Measurements from ENCODE around the gene GLRA2. TPM values are rescaled to one million over a fixed set of nuclear protein-coding genes. Genes with fewer than 3 reads are reported as not detected.

Gene GLRA2
- total RNA-seq, 1 donor from 2014 or later: not detected

- no peaks in the 10 kb centered on the region for H4K20me1 ChIP-seq (ENCODE audit: low read depth)
- H3K9me3 ChIP-seq (ENCODE audit: low read depth): no peaks in the 10 kb centered on the region
- peaks cover 5% of the 10 kb centered on the region for H3K9me3 Mint-ChIP-seq
- H3K4me3 ChIP-seq: no peak overlapping the region
- H3K36me3 Mint-ChIP-seq: no peaks in the 10 kb centered on the region
- no peaks in the 10 kb centered on the region for H3K36me3 ChIP-seq
- H3K9ac ChIP-seq: no peak overlapping the region
- no peak overlapping the region for H3K4me3 Mint-ChIP-seq
- no peaks in the 10 kb centered on the region for H3K27me3 ChIP-seq
- DNase-seq (ENCODE audit: low spot score): no peak
- H3K27ac Mint-ChIP-seq: no peak overlapping the region
- no peak overlapping the region for H3K27ac ChIP-seq
- H3K79me2 ChIP-seq (ENCODE audit: low read depth): no peaks in the 10 kb centered on the region
- H2AFZ ChIP-seq (replicated peaks): no peak overlapping the region
- no peaks in the 10 kb centered on the region for H3F3A ChIP-seq (ENCODE audit: low read depth)
- H3K27me3 Mint-ChIP-seq (ENCODE audit: insufficient read depth, low read depth): no peaks in the 10 kb centered on the region
- H3K4me2 ChIP-seq: no peak overlapping the region
- H3K4me1 ChIP-seq: no peaks in the 10 kb centered on the region
- no peaks in the 10 kb centered on the region for H3K4me1 Mint-ChIP-seq
- TF ChIP-seq EZH2 (IDR thresholded peaks at IDR 0.05) (no peak), EZH2phosphoT487 (IDR thresholded peaks at IDR 0.05) (no peak), CTCF (IDR thresholded peaks at IDR 0.05) (no peak)
Measured at GRCh38 chrX:14738643-14739042, 209.3 kb downstream of the GLRA2 start.

GRCh38 chrX:14753441-14753840, 224.1 kb downstream of the GLRA2 start:
- no peaks in the 10 kb centered on the region for H3K4me1 Mint-ChIP-seq
- H3K4me3 ChIP-seq: no peak overlapping the region
- H3K9ac ChIP-seq: no peak overlapping the region
- H3K4me1 ChIP-seq: no peaks in the 10 kb centered on the region
- no peak overlapping the region for H3K27ac Mint-ChIP-seq
- no peak overlapping the region for H3K4me3 Mint-ChIP-seq
- H2AFZ ChIP-seq (replicated peaks): no peak overlapping the region
- no peaks in the 10 kb centered on the region for H3K9me3 ChIP-seq (ENCODE audit: low read depth)
- H3K36me3 Mint-ChIP-seq: peaks cover 3% of the 10 kb centered on the region
- no peaks in the 10 kb centered on the region for H4K20me1 ChIP-seq (ENCODE audit: low read depth)
- no peak overlapping the region for H3K4me2 ChIP-seq
- H3K27ac ChIP-seq: no peak overlapping the region
- no peaks in the 10 kb centered on the region for H3K79me2 ChIP-seq (ENCODE audit: low read depth)
- H3K27me3 ChIP-seq: no peaks in the 10 kb centered on the region
- peak; percentile 11 for DNase-seq (ENCODE audit: low spot score)
- H3K36me3 ChIP-seq: no peaks in the 10 kb centered on the region
- TF ChIP-seq EZH2phosphoT487 (IDR thresholded peaks at IDR 0.05): no peak
- TF ChIP-seq CTCF (IDR thresholded peaks at IDR 0.05): no peak
- no peak for TF ChIP-seq EZH2 (IDR thresholded peaks at IDR 0.05)
- peaks cover 6% of the 10 kb centered on the region for H3K9me3 Mint-ChIP-seq
- H3K27me3 Mint-ChIP-seq (ENCODE audit: insufficient read depth, low read depth): peaks cover 2% of the 10 kb centered on the region
- no peaks in the 10 kb centered on the region for H3F3A ChIP-seq (ENCODE audit: low read depth)

- no peak overlapping the region for H3K27ac ChIP-seq
- peaks cover 2% of the 10 kb centered on the region for H3K27me3 Mint-ChIP-seq (ENCODE audit: insufficient read depth, low read depth)
- H3K79me2 ChIP-seq (ENCODE audit: low read depth): no peaks in the 10 kb centered on the region
- H2AFZ ChIP-seq (replicated peaks): no peak overlapping the region
- peaks cover 7% of the 10 kb centered on the region for H3K36me3 Mint-ChIP-seq
- no peak overlapping the region for H3K4me2 ChIP-seq
- H3K4me1 Mint-ChIP-seq: no peaks in the 10 kb centered on the region
- no peak overlapping the region for H3K4me3 ChIP-seq
- H3K9me3 ChIP-seq (ENCODE audit: low read depth): no peaks in the 10 kb centered on the region
- no peaks in the 10 kb centered on the region for H3K36me3 ChIP-seq
- H3F3A ChIP-seq (ENCODE audit: low read depth): no peaks in the 10 kb centered on the region
- H3K27ac Mint-ChIP-seq: no peak overlapping the region
- H3K4me3 Mint-ChIP-seq: no peak overlapping the region
- no peaks in the 10 kb centered on the region for H3K27me3 ChIP-seq
- H3K9me3 Mint-ChIP-seq: peaks cover 12% of the 10 kb centered on the region
- no peaks in the 10 kb centered on the region for H4K20me1 ChIP-seq (ENCODE audit: low read depth)
- H3K9ac ChIP-seq: no peak overlapping the region
- no peaks in the 10 kb centered on the region for H3K4me1 ChIP-seq
- TF ChIP-seq CTCF (IDR thresholded peaks at IDR 0.05) (no peak), EZH2 (IDR thresholded peaks at IDR 0.05) (no peak), EZH2phosphoT487 (IDR thresholded peaks at IDR 0.05) (no peak)
- no peak for DNase-seq (ENCODE audit: low spot score)
Measured at GRCh38 chrX:14758029-14758491, 228.7 kb downstream of the GLRA2 start.

Data from neural progenitor cell (in vitro differentiated cells).